GM18498 (cell line): ENCODE results near the gene TRIP10.
"Not testable (repeated sequence)": the region's sequence is repeated elsewhere in the genome, so short reads cannot be mapped to it uniquely, and the experiment has no call there.

Source experiments
- ATAC-seq: cut with Tn5 transposase; IDR thresholded peaks from one replicate; pipeline ENCODE4 v1.9.1; 2021; ENCODE audit warnings: mild to moderate bottlenecking, moderate library complexity; ENCODE audit not compliant: unreplicated experiment

Gene TRIP10

DNA sequence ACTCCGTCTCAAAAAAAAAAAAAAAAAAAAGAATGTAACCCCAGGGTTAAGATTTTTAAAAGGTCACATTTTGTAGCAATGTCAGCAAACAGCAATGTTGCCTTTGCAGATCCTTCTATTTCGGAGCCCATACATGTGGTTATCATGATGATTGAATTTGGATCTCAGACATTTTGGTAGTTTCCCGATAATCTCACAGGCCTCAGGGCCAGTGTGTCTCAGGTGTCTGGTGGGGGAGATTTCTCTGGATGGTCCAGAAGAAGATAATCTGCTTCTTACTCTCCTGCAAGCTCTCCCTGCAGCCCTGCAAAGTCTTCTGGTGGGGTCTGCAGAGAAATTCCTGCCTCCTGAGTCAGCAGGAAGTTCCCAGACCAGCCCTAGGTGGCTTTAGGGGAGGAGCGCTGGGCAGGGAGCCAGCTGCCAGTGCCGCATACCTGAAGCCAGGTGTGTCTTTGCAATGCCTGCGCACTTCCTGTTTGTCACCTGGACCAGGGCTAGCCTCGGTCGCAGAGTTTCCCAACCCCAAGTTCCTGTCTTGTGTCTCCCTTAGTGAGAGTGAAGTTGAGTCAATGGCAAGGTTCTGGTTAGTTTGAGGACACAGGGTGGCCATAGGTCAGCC, 26.4 kb downstream of the TRIP10 start:
- ATAC-seq, result no peak

- ATAC-seq, result no peak
These were observed 27.0 kb downstream of the TRIP10 start for GRCh38 chr19:6766357-6767080.

- ATAC-seq, result peak; percentile 24
These were observed 27.5 kb downstream of the TRIP10 start for GRCh38 chr19:6767081-6767356.

DNA sequence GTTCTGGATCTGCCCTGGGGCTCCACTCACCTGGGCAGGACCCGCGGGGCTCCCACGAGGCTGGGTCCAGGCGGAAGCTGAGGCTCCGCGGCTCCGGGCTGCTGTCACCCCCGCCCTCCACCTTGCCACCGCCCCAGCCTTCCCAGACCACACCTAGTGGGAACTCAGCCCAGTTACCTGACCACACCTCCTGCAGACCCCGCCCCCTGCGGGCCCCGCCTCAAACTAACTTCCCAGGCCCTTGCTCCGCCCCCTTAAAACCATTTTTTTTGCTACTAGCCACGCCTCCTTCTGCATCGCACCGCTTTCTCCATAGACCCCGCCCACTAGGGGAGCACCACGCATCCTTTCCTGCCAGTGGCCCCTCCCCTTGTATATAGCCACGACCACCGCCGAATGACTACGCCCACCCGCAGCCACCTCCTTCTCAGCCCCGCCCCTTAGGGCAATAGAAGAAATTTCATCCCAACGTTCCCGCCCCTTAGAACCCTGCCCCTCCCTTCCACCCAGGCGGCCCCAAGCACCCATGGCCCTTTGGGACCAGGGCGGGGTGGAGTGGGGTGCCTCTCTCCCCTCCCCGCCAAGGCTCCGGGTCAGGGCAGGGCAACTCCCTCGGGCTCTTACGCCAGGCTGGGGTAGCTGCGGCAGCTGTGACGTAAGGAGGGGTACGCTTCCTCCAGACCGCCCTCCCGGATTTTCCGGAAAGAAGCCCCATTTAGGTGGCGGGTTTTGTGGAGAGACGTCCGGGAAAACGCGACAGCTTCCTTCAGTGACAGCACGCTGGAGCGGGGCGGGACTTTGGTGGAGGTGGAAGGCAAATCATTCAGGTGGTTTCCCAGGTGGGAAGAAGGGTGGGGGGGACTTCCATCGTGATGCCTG, 28.1 kb downstream of the TRIP10 start, which contains the start of gene SH2D3A:
Gene SH2D3A, minus strand, starts transcription at position 79 of the 879 bp plus-strand sequence. CDS start 3,687 bp downstream, outside the sequence.
- peak; percentile 74 for ATAC-seq

DNA sequence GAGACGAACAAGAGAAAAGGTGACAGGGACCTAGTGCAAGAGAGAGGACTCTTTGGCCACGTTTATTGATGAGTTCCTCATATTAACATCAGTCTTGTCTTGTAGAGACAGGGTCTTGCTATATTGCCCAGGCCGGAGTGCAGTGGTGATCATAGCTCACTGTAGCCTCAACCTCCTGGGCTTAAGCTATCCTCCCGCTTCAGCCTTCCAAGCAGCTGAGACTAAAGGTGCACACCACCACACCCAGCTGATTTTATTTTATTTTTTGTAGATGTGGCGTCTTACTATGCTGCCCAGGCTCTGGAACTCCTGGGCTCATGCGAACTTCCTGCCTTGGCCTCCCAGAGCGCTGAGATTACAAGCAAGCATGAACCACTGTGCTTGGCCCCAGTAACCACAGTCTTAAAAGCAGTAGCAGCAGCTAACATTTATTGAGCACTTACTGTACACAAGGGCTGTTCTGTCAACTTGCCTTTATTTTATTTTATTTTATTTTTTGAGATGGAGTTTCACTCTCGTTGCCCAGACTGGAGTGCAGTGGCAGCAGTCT, 28.8 kb downstream of the TRIP10 start:
- ATAC-seq, result no peak

DNA sequence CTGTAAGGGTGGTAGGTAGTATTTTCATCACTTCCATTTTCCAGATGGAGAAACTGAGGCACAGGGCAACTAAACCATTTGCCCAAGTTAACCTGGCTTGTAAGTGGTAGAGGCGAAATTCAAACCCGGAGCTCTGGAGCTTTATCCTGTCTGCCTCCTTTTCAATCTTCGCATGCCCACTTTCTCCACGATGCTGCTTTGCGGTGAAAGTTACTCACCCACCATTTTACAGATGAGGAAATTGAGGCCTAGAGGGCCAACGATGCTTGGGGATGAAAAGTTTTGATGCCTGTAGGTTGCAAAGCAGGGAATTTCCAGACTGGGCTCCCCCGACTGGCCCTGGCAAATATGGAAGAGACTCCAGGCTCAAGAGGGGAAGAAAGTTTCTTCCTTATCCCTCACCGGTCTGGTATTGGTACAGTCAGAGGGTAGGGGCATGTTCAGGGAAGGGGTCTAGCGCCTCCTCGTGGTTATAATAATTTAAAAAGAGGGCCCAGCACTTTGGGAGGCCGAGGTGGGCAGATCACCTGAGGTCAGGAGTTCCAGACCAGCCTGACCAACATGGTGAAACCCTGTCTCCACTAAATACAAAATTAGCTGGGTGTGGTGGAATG, 29.6 kb downstream of the TRIP10 start:
- ATAC-seq, result no peak

GRCh38 chr19:6771648-6772027, 32.2 kb downstream of the TRIP10 start:
- ATAC-seq, result not testable (repeated sequence)

- ATAC-seq, result peak; percentile 47
These were observed 32.8 kb downstream of the TRIP10 start, which contains the start of gene VAV1 for GRCh38 chr19:6772028-6772865. Gene VAV1 (plus strand): TSS chr19:6772708. CDS start chr19:6772808, 100 bp downstream.

- peak; percentile 12 for ATAC-seq
These were observed 33.4 kb downstream of the TRIP10 start for GRCh38 chr19:6772866-6773322.

GRCh38 chr19:6773323-6773931, 33.9 kb downstream of the TRIP10 start:
- peak; percentile 31 for ATAC-seq

DNA sequence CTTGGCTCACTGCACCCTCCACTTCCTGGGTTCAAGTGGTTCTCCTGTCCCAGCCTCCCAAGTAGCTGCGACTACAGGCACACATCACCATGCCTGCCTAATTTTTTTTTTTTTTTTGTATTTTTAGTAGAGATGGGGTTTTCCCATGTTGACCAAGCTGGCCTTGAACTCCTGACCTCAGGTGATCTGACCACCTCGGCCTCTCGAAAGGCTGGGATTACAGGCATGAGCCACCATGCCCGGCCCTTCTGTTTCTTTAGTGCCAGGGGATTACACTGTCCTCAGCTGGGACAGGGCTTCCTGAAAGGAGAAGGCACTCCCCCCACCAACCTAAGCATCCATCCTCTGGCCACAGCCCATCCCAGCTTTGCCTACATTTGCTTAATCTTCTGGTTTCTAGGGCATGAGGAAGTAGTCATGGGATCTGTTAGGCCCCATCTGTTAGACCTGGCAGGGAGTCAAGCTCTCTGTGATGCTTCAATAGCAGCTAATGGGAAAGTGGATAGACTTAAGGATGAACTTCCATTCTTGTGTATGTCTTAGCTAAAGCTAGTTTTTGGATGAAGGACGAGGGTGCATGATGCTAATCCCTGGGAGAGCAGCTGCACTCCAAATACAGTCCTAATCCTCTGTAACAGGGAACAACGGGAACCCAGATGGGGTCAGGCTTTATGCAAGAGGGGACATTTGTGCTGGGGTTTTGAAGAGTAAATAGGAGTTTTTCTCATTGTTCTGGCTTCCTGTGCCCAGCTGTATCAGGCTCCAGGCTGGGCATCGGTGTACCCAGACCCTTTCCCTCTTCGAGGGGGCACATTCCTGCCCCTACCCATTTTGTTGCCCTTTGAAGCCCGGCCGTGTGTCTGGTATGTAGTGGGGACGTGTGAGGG, 35.6 kb downstream of the TRIP10 start:
- ATAC-seq, result no peak

- ATAC-seq, result not testable (repeated sequence)
These were observed 36.6 kb downstream of the TRIP10 start for GRCh38 chr19:6776045-6776444.

GRCh38 chr19:6776999-6777398, 37.5 kb downstream of the TRIP10 start:
- no peak for ATAC-seq

GRCh38 chr19:6777434-6777833, 38.0 kb downstream of the TRIP10 start:
- no peak for ATAC-seq

DNA sequence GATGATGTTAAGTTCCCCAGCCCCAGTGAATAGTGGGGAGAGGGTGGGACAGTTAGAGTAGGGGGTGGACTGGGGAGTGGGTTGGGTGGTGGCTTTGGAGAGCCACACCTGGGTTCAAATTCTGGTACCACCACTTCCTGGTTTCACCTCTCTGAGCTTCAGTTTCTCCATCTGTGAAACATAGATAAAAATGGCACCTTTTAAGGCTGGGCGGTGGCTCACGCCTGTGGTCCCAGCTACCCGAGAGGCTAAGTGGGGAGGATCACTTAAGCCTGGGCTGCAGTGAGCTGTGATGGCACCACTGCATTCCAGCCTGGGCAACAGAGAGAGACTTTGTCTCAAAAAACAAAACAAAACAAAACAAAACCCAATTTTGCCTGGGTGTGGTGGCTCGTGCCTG, 38.9 kb downstream of the TRIP10 start:
- ATAC-seq, result no peak

DNA sequence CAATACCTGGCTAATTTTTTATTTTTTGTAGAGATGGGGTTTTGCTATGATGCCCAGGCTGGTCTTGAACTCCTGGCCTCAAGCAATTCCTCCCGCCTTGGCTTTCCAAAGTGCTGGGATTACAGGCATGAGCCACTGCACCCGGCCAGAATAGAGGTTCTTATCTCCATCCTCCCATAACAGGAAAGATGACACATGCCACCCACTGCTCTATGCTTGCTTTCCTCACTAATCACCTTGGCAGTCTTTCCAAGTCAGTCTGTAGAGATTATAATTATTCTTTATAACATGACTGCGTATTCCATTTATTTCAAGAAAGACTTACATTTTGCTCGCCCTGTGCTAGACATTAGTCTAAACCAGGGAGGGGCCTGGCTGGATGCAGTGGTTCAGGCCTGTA, 39.7 kb downstream of the TRIP10 start:
- ATAC-seq, result no peak

DNA sequence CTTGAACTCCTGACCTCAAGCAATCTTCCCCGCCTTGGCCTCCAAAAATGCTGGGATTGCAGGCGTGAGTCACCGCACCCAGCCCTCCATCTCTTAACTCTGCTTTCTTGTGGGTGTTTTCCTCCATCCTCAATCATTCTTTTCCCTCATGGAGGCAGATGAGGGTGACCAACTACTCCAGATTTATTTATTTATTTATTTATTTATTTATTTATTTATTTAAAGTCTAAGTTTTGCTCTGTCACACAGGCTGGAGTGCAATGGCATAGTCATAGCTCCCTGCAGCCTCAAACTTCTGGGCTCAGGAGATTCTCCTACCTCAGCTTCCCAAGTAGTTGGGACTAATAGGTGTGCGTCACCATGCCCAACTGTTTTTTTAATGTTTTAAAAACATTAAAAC, 47.9 kb downstream of the TRIP10 start:
- ATAC-seq, result no peak

- ATAC-seq, result no peak
These were observed 49.4 kb downstream of the TRIP10 start for GRCh38 chr19:6788896-6789295.
